ENCODE data around the gene ZNF562. TPM values are rescaled to one million over a fixed set of nuclear protein-coding genes. Genes with fewer than 3 reads are reported as not detected.

Gene ZNF562
- 41.7 and 43.7 TPM in 2 replicates for total RNA-seq (2012; rRNA removed)
- polyA plus RNA-seq (2012; rRNA removed), result 3.7 and 5.2 TPM in 2 replicates
- 0.90 and 1.2 TPM in 2 replicates for polyA plus RNA-seq (2012; cell fraction: cytosol; rRNA removed)
- 2.2 and 8.4 TPM in 2 replicates for polyA plus RNA-seq (2012; cell fraction: nucleus; rRNA removed; ENCODE audit: low replicate concordance)
- Bru-seq, nascent RNA, result percentile 86 among the genes with signal in this experiment
- percentile 92 among the genes with signal in this experiment for BruChase-seq, experiment 1, labeled RNA remaining after a 6-hour chase
- BruChase-seq, experiment 2, labeled RNA remaining after a 2-hour chase, result percentile 93 among the genes with signal in this experiment
- long read RNA-seq, partial matches to known transcripts, result 0 of 7 reads
- long read RNA-seq, other reads (novel, unspliced or antisense), result 6 of 7 reads

DNA sequence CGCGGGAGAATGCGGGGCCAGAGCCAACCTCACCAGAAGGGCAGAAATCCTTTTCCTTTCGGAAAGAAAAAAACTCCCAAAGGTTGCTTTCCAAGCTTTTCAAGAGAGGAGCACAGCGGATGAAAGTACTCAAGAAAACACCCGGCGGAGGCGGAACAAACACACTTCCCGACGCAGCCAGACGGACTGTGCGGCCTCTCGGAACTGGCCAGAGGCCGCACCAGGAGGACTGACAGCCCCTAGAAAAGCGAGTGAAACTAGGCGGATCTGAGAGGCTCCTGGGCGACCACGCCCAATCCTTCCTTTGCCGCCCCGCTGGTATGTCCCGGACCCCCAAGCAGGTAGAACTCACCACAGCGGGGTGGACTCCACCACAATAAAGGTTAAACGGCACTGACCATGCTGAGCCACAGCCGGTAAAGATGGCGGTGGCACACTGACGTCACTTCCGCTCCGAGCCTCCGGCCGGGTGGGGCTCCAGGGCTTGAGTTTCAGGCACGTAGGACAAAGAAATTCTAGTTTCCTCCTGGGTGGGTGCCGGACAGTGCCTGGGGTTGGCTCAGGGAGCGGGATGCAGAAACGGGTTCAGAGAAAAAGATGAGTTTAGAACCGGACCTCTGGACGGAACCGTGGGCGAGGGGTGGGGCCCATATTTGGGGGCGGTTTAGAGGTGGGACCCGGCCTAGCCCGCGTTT, at the start of gene ZNF562:
Gene ZNF562 (minus strand): TSS at position 438 of the 695 bp plus-strand sequence. CDS start 14,356 bp downstream, outside the sequence.
- Histone ChIP-seq H3K56ac (ENCODE audit: extremely low read depth, insufficient read depth, low read length) (peak within 1 kb of the TSS; percentile 85), H4K8ac (ENCODE audit: low read depth in 2 of 2, low read length in 2 of 2) (peak within 1 kb of the TSS; percentile 99 to 100), H3K9me1 (ENCODE audit: insufficient read depth, low read length) (no peaks in the 10 kb centered on the region), H3K23ac (ENCODE audit: low read depth, low read length) (peak within 1 kb of the TSS; percentile 82; the same call in 1 of the 2 replicates), H3K27me3 (ENCODE audit: control insufficient read depth, insufficient read depth, low read length) (no peaks in the 10 kb centered on the region), H2BK20ac (ENCODE audit: low read depth, low read length) (no peak within 1 kb of the TSS), H3K79me1 (ENCODE audit: low read depth in 1 of 2, low read length in 2 of 2) (peaks cover 14 to 22% of the 10 kb centered on the region in 2 experiments), H3K4me2 (ENCODE audit: low read depth, low read length) (peak within 1 kb of the TSS; percentile 87), H3K4ac (ENCODE audit: low read depth, low read length) (peak within 1 kb of the TSS; percentile 96), H3K36me3 (ENCODE audit: control insufficient read depth, insufficient read depth, low read length) (peaks cover 13% of the 10 kb centered on the region), H2AFZ (replicated peaks; ENCODE audit: low read length, poor library complexity) (peak within 1 kb of the TSS; percentile 97), H3K18ac (ENCODE audit: low read depth, low read length) (peak within 1 kb of the TSS; percentile 92), H3K9ac (ENCODE audit: low read depth, low read length) (peak within 1 kb of the TSS; percentile 87), H2AK9ac (replicated peaks; ENCODE audit: low read depth, low read length, poor library complexity) (peak within 1 kb of the TSS; percentile 91), H3K4me1 (ENCODE audit: control insufficient read depth, insufficient read depth, low read length) (no peaks in the 10 kb centered on the region), H2BK120ac (ENCODE audit: low read depth, low read length) (peak within 1 kb of the TSS; percentile 92), H4K5ac (ENCODE audit: low read depth, low read length) (peak within 1 kb of the TSS; percentile 98), H4K20me1 (ENCODE audit: insufficient read depth, low read length) (no peaks in the 10 kb centered on the region), H2BK5ac (ENCODE audit: low read depth, low read length, poor library complexity, severe bottlenecking) (peak within 1 kb of the TSS; percentile 85), H3K14ac (replicated peaks; ENCODE audit: low read depth, low read length) (peak within 1 kb of the TSS; percentile 90), H2BK15ac (ENCODE audit: low read depth, low read length) (0 out of 3 replicates have a peak within 1 kb of the TSS, but pooled peaks have one; percentile 47), H2AK5ac (ENCODE audit: low read depth, low read length) (peak within 1 kb of the TSS; percentile 51), H4K91ac (ENCODE audit: insufficient read depth, low read depth, low read length) (peak within 1 kb of the TSS; percentile 96), H3K27ac (ENCODE audit: insufficient read depth, low read length) (peak within 1 kb of the TSS; percentile 92), H3K9me3 (ENCODE audit: control insufficient read depth, insufficient read depth, low read length) (peaks cover 21% of the 10 kb centered on the region), H3K4me3 (ENCODE audit: insufficient read depth, low read depth, low read length) (peak within 1 kb of the TSS; percentile 81)
- BruUV-seq (replicated peaks), result no TSS peak
- dilution Hi-C loops (cut with HindIII; ENCODE audit: low sequenced_read_pairs, unreplicated experiment), result no loop called here
- ATAC-seq (ENCODE audit: low read depth), result peak; percentile 98
- peak; percentile 86 for DNase-seq
- in situ Hi-C loops (cut with MboI; ENCODE audit: low sequenced_read_pairs), result no loop called here
- intact Hi-C loops (cut with micrococcal nuclease), result loop anchor here (1.0 kb wide), 1 partner anchor 93 kb away; the partner anchor contains the start of gene ZNF846
- WGBS, 2 experiments (ENCODE audit: extremely low coverage in 2 of 2, insufficient read length in 1 of 2), result 5% methylated on average over 29 of the region's 42 CpGs; no CpG with 5 or more reads in 1 of the 2 experiments
- ChIA-PET POLR2A (ENCODE audit: unreplicated experiment) (no interaction called here), CTCF (no interaction called here)
- peak; percentile 70; the same call in 1 of the 2 replicates for TF ChIP-seq MAZ (IDR thresholded peaks at IDR 0.05; ENCODE audit: borderline replicate concordance, low read depth, low read length)
- TF ChIP-seq POLR2A (IDR thresholded peaks at IDR 0.05; ENCODE audit: low read depth, low read length), result peak; percentile 84
- no peak for TF ChIP-seq MAFK (IDR thresholded peaks at IDR 0.05; ENCODE audit: low read depth, low read length)
- TF ChIP-seq FOS (IDR thresholded peaks at IDR 0.05; ENCODE audit: low read depth, low read length), result no peak
- no peak for TF ChIP-seq NFE2L2 (IDR thresholded peaks at IDR 0.05; ENCODE audit: low read depth, low read length)
- TF ChIP-seq RCOR1 (IDR thresholded peaks at IDR 0.05; ENCODE audit: insufficient replicate concordance, low read length), result no peak
- no peak for TF ChIP-seq RFX5 (IDR thresholded peaks at IDR 0.05; ENCODE audit: low read depth, low read length)
- no peak for TF ChIP-seq BHLHE40 (IDR thresholded peaks at IDR 0.05; ENCODE audit: low read depth, low read length)
- no peak for TF ChIP-seq CHD1 (IDR thresholded peaks at IDR 0.05; ENCODE audit: low read depth, low read length)
- peak; percentile 72; the same call in 1 of the 2 replicates for TF ChIP-seq MXI1 (IDR thresholded peaks at IDR 0.05; ENCODE audit: borderline replicate concordance, low read depth, low read length)
- TF ChIP-seq, protein P1, sequence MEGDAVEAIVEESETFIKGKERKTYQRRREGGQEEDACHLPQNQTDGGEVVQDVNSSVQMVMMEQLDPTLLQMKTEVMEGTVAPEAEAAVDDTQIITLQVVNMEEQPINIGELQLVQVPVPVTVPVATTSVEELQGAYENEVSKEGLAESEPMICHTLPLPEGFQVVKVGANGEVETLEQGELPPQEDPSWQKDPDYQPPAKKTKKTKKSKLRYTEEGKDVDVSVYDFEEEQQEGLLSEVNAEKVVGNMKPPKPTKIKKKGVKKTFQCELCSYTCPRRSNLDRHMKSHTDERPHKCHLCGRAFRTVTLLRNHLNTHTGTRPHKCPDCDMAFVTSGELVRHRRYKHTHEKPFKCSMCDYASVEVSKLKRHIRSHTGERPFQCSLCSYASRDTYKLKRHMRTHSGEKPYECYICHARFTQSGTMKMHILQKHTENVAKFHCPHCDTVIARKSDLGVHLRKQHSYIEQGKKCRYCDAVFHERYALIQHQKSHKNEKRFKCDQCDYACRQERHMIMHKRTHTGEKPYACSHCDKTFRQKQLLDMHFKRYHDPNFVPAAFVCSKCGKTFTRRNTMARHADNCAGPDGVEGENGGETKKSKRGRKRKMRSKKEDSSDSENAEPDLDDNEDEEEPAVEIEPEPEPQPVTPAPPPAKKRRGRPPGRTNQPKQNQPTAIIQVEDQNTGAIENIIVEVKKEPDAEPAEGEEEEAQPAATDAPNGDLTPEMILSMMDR (conservative IDR thresholded peaks at IDR 0.05; ENCODE audit: low read depth, low read length), result no peak
- TF ChIP-seq RAD21 (IDR thresholded peaks at IDR 0.05; ENCODE audit: low read length), result no peak
- TF ChIP-seq, protein P2, sequence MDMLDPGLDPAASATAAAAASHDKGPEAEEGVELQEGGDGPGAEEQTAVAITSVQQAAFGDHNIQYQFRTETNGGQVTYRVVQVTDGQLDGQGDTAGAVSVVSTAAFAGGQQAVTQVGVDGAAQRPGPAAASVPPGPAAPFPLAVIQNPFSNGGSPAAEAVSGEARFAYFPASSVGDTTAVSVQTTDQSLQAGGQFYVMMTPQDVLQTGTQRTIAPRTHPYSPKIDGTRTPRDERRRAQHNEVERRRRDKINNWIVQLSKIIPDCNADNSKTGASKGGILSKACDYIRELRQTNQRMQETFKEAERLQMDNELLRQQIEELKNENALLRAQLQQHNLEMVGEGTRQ (IDR thresholded peaks at IDR 0.05; ENCODE audit: low read depth, low read length), result no peak
